Endothelial cell of umbilical vein (primary cell): Measurements from ENCODE around the gene TMEM164. TPM values are rescaled to one million over a fixed set of nuclear protein-coding genes. Genes with fewer than 3 reads are reported as not detected.

Experiments
- BruUV-seq: library from RNA; stranded (reverse); fragments of 400-500 nt; replicated peaks from 2 replicates; lab custom pipeline; 2021; lab: Mats Ljungman, UMichigan
- CTCF ChIA-PET: fragments of 300-600, 350-600 bp; sonication (Branson Sonifier 250); formaldehyde crosslinking; loops from one replicate; lab custom pipeline; 2021; ENCODE audit warnings: antibody characterized with exemption, inconsistent platforms; lab: Charles Lee
- POLR2A ChIA-PET: fragments of 300-600, 350-600 bp; sonication (Branson Sonifier 250); formaldehyde crosslinking; loops from one replicate; lab custom pipeline; 2021; ENCODE audit warnings: antibody characterized with exemption, inconsistent platforms; lab: Charles Lee
- DNase-seq: peaks from one replicate; pipeline ENCODE4 v3.0.0-alpha.2; 2011; ENCODE audit warnings: low read depth, low spot score
- FAIRE-seq: peaks from 2 replicates; lab custom pipeline; 2011; peaks lifted over from hg19 to GRCh38; lab: Jason Lieb, UNC
- H2AFZ ChIP-seq: 2 replicates; pipeline ENCODE4 v1.6.0; 2012; ENCODE audit warnings: low read depth, low read length, control low read depth, inconsistent platforms
- H3K27ac ChIP-seq: 2 replicates; pipeline ENCODE4 v1.5.1; 2011; ENCODE audit warnings: low read depth, mild to moderate bottlenecking, control low read depth, low read length, moderate library complexity; ENCODE audit not compliant: insufficient read depth
- H3K27me3 ChIP-seq, 2 experiments: 2 replicates each; pipeline versions ENCODE4 v1.6.0 to v1.6.1; 2011; ENCODE audit warnings: low read length in 2 of 2, mixed read lengths in 1 of 2; ENCODE audit not compliant: control insufficient read depth in 2 of 2, insufficient read depth in 2 of 2
- H3K36me3 ChIP-seq, 2 experiments: 2 replicates in 1 of 2; 3 replicates in 1 of 2; pipeline ENCODE4 v1.5.1; 2011; ENCODE audit warnings: low read length in 2 of 2, mild to moderate bottlenecking in 1 of 2, moderate library complexity in 1 of 2; ENCODE audit not compliant: control insufficient read depth in 2 of 2, insufficient read depth in 2 of 2; ENCODE audit errors: extremely low read depth in 1 of 2
- H3K4me1 ChIP-seq: 3 replicates; pipeline ENCODE4 v1.5.1; 2011; ENCODE audit warnings: mild to moderate bottlenecking, low read length; ENCODE audit not compliant: control insufficient read depth, insufficient read depth; ENCODE audit errors: extremely low read depth
- H3K4me2 ChIP-seq: 2 replicates; pipeline ENCODE4 v1.6.1; 2011; ENCODE audit warnings: low read length, control low read depth, mixed read lengths; ENCODE audit not compliant: insufficient read depth
- H3K4me3 ChIP-seq, 3 experiments: fragments of 200-600 bp in 1 of 3; sonication (generic), shearing (Covaris generic) in 1 of 3; replicated peaks in 1 of 3; 2 replicates each; pipeline ENCODE4 v1.5.1; 2011 to 2016; ENCODE audit warnings: control low read depth in 3 of 3, low read length in 3 of 3, mild to moderate bottlenecking in 2 of 3, inconsistent platforms in 1 of 3, low read depth in 1 of 3, moderate library complexity in 1 of 3; ENCODE audit not compliant: insufficient read depth in 1 of 3
- H3K79me2 ChIP-seq: 2 replicates; pipeline ENCODE4 v1.6.0; 2012; ENCODE audit warnings: low read length, inconsistent platforms; ENCODE audit not compliant: control insufficient read depth, insufficient read depth
- H3K9ac ChIP-seq: replicated peaks from 2 replicates; pipeline ENCODE3; 2011; ENCODE audit warnings: low read length, control low read depth; ENCODE audit not compliant: insufficient read depth; ENCODE audit errors: extremely low read depth
- H3K9me1 ChIP-seq: replicated peaks from 3 replicates; pipeline ENCODE4 v1.6.0; 2011; ENCODE audit warnings: mild to moderate bottlenecking, low read length; ENCODE audit not compliant: control insufficient read depth, insufficient read depth; ENCODE audit errors: extremely low read depth
- H3K9me3 ChIP-seq: replicated peaks from 2 replicates; pipeline ENCODE4 v1.5.1; 2012; ENCODE audit warnings: low read length, inconsistent platforms; ENCODE audit not compliant: control insufficient read depth, insufficient read depth
- H4K20me1 ChIP-seq: replicated peaks from 2 replicates; pipeline ENCODE3; 2011; ENCODE audit warnings: mild to moderate bottlenecking, low read length; ENCODE audit not compliant: control insufficient read depth, insufficient read depth; ENCODE audit errors: extremely low read depth
- CTCF ChIP-seq, 2 donors: IDR thresholded peaks; 1 replicate in 1 of 2; 2 replicates in 1 of 2; pipeline ENCODE4 v1.5.1; 2011; ENCODE audit warnings: low read length in 2 of 2, mild to moderate bottlenecking in 2 of 2, moderate library complexity in 2 of 2, control low read depth in 1 of 2, inconsistent platforms in 1 of 2, low read depth in 1 of 2; ENCODE audit not compliant: insufficient read depth in 1 of 2; ENCODE audit errors: extremely low read depth in 1 of 2
- EZH2 ChIP-seq: IDR thresholded peaks from 2 replicates; pipeline ENCODE4 v1.6.1; 2012; ENCODE audit warnings: borderline replicate concordance, low read depth, mild to moderate bottlenecking, moderate library complexity, low read length, inconsistent platforms; ENCODE audit not compliant: severe bottlenecking
- FOS ChIP-seq: IDR thresholded peaks from 2 replicates; pipeline ENCODE4 v1.6.1; 2011; ENCODE audit warnings: mild to moderate bottlenecking, low read length, moderate library complexity, borderline replicate concordance; ENCODE audit not compliant: insufficient read depth
- GATA2 ChIP-seq: IDR thresholded peaks from 2 replicates; pipeline ENCODE4 v1.7.0; 2011; ENCODE audit warnings: low read depth, mild to moderate bottlenecking, moderate library complexity, mixed read lengths, low read length; ENCODE audit not compliant: insufficient read length, insufficient read depth
- JUN ChIP-seq: IDR thresholded peaks from 2 replicates; pipeline ENCODE4 v1.6.1; 2011; ENCODE audit warnings: borderline replicate concordance, low read depth; ENCODE audit not compliant: insufficient read length, insufficient read depth
- MAX ChIP-seq: IDR thresholded peaks from 2 replicates; pipeline ENCODE4 v1.6.1; 2011; ENCODE audit not compliant: insufficient read depth, insufficient read length
- MYC ChIP-seq: IDR thresholded peaks from one replicate; pipeline ENCODE4 v1.6.1; 2011; ENCODE audit warnings: mild to moderate bottlenecking, low read depth, low read length
- POLR2A ChIP-seq: IDR thresholded peaks from 2 replicates; pipeline ENCODE4 v1.6.1; 2012; ENCODE audit warnings: low read depth, mild to moderate bottlenecking, control low read depth, low read length
- POLR2AphosphoS5 ChIP-seq: IDR thresholded peaks from 2 replicates; pipeline ENCODE4 v1.6.1; 2012; ENCODE audit warnings: low read depth, mild to moderate bottlenecking, control low read depth, low read length, moderate library complexity; ENCODE audit not compliant: insufficient read depth
- dilution Hi-C: fragments of 300-500 bp; cut with MboI; formaldehyde crosslinking; loops from one replicate; pipeline ENCODE4 v1.15.0; 2019; ENCODE audit warnings: low sequenced_read_pairs; ENCODE audit not compliant: extremely low pct_ligation_motif_present
- intact Hi-C: fragments of 100-400 bp; cut with micrococcal nuclease; formaldehyde crosslinking; loops from one replicate; pipeline ENCODE4 v1.10.0; 2022
- polyA plus RNA-seq, 4 experiments: library from polyadenylated mRNA; depleted of rRNA in 3 of 4; stranded (reverse) in 3 of 4; unstranded in 1 of 4; fragments of >200 nt; gene quantifications; 2 replicates each; pipeline versions ENCODE4 v1.2.1 to v1.2.3, GENCODE V29; 2011 to 2012; ENCODE audit warnings: missing spikeins in 1 of 4
- total RNA-seq: library from RNA; stranded (reverse); gene quantifications from 2 replicates; pipeline ENCODE4 v1.2.3, GENCODE V29; 2021

The TMEM164 gene
- total and polyA plus RNA-seq, 2 donors (not counting 3 experiments of a cell fraction or from before 2014, with no cell fraction given) = 12.8 to 22.2 TPM

GRCh38 chrX:110038900-110039299 lies 36.0 kb downstream of the TMEM164 start:
- DNase-seq = no peak
- no peak overlapping the region for H3K4me2 ChIP-seq
- no peaks in the 10 kb centered on the region for H3K9me1 ChIP-seq
- H3K27me3 ChIP-seq = no peaks in the 10 kb centered on the region
- TF ChIP-seq FOS = no peak
- no peak for TF ChIP-seq MYC
- TF ChIP-seq JUN = no peak
- no peak for TF ChIP-seq MAX
- TF ChIP-seq CTCF (IDR thresholded peaks at IDR 0.05; ENCODE audit: extremely low read depth in 1 of 2, insufficient read depth in 1 of 2, low read depth in 1 of 2, low read length in 2 of 2) = no peak
- no peak for TF ChIP-seq POLR2AphosphoS5
- TF ChIP-seq GATA2 = no peak
- TF ChIP-seq EZH2 = no peak
- no peak for TF ChIP-seq POLR2A
- H3K27ac ChIP-seq = no peak overlapping the region
- H3K9ac ChIP-seq = no peak overlapping the region
- H3K79me2 ChIP-seq = no peaks in the 10 kb centered on the region
- no peaks in the 10 kb centered on the region for H4K20me1 ChIP-seq
- no peak overlapping the region for H3K4me3 ChIP-seq
- H3K9me3 ChIP-seq = no peaks in the 10 kb centered on the region
- ChIA-PET POLR2A (no interaction called here), CTCF (interaction anchor here (0.6 to 0.9 kb wide), 2 partner anchors 31 to 108 kb away, joined by 4 to 5 read pairs; no protein-coding TSS in a partner anchor)
- dilution Hi-C loops = no loop called here
- no TSS peak for BruUV-seq
- no peak overlapping the region for H2AFZ ChIP-seq
- no peak for FAIRE-seq
- intact Hi-C loops = no loop called here
- no peaks in the 10 kb centered on the region for H3K36me3 ChIP-seq
- no peaks in the 10 kb centered on the region for H3K4me1 ChIP-seq
